ENCODE results near the gene SGK1.

Gene SGK1

DNA sequence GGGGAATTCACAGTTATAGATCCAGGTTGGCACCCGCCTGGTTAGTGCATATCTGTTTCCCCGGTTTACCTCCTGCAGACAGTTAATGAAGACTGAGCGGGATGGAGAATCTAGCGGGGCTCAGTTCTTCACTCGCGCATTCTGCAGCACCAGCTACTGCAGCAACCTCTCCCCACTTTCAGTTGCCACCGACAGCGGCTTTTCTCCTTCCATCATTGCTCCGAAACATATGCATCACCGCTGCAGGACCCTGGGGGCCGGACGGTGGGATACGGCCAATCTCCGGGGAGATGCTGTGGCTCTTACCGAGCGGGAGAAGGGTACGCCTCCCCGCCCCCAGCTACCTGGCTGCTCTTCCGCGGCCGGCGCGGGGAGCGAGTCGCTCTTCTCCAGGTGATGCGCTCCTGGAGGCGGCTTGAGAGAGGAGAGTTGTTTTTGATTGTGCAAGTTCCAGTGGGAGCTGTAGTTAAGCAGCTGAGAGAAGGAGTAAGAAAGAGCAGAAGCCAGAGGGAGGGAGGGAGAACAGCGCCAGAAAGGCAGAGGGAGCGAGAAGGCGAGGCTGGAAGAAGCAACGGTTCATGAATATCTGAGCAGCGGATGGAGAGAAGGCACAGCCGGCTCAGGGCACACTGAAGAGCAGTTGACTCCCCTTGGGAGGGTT lies at the start of gene SGK1:
Gene SGK1 (minus strand): TSS at position 642 of the 661 bp plus-strand sequence. CDS start 652 bp downstream, outside the sequence.
- in situ Hi-C loops (cut with HindIII; ENCODE audit: low sequenced_read_pairs) = no loop called here

DNA sequence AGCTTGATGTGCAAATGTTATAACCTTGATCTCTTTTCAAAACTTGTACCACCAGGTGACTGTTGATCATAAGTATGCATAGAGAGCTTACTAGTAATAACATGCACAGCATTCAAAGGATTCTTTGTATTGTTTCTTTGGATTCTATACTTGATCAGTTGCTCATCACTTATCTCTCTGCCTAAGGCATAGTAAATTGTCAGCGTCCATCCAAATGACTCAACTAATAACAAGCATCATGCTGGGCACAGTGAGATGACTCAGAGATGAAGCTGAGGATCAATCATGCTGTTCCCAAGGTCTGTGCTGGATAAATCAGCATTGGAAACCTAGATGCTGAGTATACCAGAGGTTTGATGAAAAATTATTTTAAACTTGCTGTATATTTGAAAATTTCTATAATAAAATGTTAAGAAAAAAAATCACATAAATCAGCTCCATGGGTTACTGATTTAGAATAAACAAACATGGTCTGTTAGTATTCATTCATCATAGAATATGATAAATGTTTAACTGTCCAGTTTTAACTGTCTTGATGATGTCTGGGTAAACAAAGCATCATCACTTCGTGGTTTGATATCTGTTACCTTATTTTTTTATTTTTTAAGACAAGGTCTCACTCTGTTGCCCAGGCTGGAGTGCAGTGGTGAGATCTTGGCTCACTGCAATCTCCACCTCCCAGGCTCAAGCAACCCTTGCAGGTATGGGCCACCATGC lies 45.6 kb upstream of the SGK1 start:
- in situ Hi-C loops (cut with HindIII; ENCODE audit: low sequenced_read_pairs) = no loop called here

DNA sequence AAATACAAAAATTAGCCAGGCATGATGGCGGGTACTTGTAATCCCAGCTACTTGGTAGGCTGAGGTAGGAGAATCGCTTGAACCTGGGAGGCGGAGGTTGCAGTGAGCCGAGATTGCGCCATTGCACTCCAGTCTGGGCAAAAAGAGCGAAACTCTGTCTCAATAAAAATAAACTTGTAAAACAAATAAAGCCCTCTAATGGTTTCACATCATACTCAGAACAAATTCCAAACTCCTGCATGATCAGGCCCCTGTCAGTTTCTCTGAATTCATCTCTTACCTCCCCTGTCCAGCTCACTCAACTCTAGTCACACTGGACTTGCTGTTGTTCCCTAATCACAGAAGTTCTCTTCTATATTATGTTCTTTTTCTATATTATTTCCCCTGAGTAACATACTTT lies 43.1 kb upstream of the SGK1 start:
- in situ Hi-C loops (cut with HindIII; ENCODE audit: low sequenced_read_pairs) = no loop called here

DNA sequence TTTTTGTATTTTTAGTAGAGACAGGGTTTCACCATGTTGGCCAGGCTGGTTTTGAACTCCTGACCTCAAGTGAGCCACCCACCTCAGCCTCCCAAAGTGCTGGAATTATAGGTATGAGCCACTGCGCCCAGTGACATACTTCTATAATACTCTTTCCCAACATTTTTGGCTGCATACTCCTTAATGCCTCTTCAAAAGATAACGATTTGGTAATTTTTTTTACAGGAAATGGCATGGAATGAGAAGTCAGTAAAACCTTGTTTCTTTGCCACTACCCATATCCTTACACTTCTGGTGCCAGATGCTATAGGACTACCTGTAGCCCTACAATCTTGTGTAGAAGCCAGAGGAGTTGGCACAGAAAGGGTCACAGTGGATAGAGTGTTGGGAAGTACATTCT lies 41.4 kb upstream of the SGK1 start:
- in situ Hi-C loops (cut with HindIII; ENCODE audit: low sequenced_read_pairs) = no loop called here

DNA sequence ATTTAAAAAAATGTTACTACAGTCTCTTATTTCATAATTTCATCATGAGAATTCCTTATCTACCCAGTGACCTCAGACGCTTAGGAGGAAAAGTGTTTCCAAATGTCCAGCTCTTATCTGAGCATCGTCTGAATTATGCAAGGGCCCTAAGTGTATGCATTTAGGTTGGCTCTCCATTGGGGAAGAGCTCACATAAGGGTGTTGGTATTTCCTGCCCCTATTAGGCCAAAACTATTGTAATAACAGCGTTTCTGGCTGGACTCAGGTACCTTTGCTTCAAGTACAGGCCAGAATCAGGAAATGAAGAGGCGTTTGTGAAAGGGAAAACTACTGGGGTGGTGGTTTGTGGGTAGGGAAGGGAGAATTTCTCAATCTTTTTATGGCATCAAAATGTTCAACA lies 40.4 kb upstream of the SGK1 start:
- in situ Hi-C loops (cut with HindIII; ENCODE audit: low sequenced_read_pairs) = no loop called here

DNA sequence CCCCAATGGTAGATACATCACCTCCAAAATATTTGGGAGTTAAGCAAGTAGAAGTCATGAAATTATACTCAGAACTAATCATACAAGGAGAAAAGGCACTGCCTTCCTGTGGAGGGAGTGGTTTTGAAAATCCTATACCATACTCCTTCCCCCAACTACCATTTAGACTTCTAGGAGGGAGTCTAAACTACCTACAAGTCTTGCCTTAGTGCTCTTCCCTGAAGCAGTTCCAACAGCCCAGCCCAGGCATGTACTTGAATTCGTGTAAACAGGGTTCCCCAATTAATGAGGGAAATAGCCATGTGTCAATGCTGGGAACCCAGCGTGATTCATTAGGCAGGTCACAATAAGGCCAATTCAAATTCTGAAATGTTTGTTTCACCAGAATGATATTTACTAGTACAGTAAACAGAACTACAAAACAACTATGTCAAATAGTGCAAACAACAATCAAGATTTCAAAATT lies 39.1 kb upstream of the SGK1 start:
- in situ Hi-C loops (cut with HindIII; ENCODE audit: low sequenced_read_pairs) = no loop called here

DNA sequence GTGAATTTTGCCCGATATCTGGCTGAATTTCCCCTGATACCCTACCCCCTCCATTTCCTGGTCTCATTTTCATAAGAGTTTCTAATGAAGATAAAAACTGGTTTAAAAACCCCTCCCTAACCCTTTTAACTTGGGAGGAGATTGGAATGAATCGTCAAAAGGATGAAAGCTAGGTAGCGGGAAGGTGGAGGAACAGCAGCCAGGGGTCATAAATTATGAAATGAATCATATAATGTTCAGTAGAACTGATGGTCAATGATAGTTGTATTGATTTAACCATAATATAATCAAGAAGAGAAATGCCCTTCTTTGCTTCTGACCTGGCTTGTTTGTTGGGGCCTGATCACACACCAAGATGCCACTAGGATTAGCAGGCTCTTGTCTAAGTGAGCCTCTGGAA lies 38.5 kb upstream of the SGK1 start:
- in situ Hi-C loops (cut with HindIII; ENCODE audit: low sequenced_read_pairs) = no loop called here

DNA sequence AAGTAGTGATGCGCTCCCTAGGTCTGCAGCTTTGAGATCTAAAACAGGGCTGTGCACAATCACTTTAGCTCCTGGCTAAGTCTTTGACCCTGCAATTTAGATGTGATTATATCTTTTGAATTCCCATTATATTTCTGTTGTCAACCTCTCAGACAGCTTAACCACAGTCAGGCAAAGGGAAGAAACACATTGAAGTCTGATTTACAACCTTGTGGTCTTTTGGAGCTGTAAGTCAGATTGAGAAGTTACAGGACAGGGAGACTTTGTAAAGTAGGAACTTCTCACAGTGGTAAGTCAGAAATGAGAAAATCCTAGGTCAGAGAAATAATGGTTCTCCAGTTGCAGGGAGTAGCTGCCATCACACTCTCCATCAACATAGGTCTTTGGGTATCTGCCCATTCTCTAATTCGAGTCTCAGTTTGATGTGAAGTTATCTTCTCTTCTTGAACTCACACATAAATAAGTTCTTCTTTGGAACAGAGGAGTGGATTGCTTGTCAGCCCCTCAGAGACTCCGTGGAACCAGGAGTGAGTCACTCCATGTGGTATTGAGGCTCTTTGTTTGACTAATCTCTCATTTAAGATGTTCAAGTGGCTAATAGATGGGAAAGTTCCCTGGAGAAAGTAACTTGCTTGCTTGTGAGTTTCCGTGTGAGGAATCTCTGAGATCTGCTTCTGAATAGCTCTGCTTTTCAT lies 35.0 kb upstream of the SGK1 start:
- in situ Hi-C loops (cut with HindIII; ENCODE audit: low sequenced_read_pairs) = no loop called here

DNA sequence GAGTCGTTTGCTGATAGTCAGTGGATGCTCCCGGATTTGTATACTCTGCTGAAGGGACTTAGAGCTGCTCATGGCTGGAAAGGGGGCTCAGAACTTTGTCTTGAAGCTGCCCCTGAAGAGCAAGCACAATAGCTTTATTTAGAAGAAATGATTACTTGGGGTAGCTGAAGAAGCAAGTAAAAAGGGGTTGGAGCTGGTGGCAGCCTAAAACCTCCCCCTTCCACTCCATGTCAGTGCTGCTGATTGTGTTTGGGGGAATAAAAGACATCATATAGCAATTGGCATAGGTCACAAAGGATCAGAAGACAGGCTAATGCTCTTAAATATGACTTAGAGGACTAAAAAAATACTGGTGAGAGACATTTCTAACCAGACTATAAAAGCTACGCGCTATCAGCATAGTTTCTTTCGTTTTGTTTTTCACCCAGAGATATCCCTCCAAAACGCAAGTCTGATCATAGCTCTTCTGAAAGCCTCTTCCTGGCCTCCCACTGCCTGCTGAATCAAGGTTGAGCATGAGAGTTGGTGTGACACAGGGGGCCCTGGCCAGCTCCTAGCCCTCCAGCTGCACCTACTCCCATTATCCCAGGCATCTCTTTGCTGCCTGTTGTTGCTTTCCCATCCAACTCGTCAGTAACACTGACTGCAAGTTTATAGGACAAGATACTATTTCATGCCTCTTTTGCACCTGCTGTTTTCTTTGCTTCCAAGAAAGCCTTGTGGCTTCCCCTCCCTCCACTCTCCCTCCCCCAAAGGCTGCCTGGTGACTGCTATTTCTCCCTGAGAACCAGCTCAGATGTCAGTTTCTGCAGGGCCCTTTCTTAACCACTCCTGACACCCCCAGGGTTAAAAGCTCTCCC lies 33.9 kb upstream of the SGK1 start:
- in situ Hi-C loops (cut with HindIII; ENCODE audit: low sequenced_read_pairs) = no loop called here

DNA sequence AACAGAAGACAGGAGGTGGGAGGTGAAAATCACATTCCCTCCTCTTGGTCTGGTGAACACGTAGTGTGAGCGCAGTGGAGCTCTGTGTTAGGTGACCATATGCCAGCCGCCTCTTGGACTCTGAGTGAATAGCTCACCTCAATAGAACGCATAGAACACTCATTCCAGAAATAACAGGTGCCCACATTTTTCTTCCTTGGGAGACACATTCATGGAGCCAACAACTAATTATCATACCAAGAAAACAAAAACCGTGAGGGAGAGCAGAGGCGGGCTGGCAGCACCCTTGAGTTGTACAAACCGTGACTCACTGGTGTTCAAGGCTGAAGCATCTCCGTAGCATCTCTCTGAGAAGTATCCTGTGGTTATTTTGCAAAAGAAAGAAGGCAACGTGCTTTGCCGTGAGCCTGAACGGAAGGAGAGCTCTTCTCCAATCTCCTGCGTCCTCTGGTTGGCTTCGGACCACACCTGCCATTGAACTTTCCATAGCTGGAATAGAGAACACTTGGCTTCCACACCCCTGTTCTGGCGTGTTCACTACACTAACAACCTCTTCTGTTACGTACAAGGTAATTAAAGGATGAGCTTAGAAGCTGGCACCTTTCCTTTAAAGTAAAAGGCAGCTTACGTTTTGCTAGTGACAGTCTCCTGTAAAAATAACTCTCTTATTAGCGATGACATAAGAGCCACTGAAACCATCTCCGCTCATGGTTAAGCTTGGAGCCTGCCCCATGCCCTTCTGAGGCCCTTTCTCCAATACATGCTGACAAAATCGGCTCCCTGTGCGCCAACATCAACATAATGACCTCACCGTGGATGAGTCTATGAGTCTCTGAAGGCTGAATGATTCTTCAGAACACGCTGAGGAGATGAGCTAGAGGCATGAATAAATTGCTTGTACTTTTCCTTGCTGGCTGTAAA lies 30.2 kb upstream of the SGK1 start:
- in situ Hi-C loops (cut with HindIII; ENCODE audit: low sequenced_read_pairs) = no loop called here

DNA sequence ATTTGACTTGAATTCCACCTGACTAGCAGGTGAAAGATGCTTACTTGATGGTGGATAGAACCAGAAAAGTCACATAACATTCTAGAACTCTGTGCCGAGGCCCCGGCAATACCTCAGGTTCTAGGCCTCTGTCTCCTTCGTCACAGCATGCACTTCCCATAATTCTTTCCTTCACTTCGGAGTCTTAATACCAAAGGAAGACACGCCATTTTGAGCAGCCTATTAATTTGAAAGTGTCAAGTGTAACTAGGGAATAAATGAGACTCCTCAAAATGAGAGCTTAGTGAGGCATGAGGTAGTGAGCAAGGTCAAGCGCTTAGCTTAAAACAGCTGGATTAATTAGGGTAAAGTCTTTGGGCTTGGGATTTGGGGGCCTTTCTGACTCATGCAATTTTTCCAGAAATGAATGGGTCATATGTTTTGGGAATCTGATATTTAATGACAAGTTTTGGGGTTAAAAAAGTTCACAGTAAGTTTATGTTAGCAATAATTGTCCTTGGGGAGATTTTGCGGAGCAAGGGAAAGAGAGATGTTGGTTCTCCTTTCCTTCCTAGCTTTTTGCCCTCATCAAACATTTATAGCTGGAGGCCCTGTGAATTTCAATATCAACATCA lies 29.1 kb upstream of the SGK1 start:
- in situ Hi-C loops (cut with HindIII; ENCODE audit: low sequenced_read_pairs) = no loop called here

DNA sequence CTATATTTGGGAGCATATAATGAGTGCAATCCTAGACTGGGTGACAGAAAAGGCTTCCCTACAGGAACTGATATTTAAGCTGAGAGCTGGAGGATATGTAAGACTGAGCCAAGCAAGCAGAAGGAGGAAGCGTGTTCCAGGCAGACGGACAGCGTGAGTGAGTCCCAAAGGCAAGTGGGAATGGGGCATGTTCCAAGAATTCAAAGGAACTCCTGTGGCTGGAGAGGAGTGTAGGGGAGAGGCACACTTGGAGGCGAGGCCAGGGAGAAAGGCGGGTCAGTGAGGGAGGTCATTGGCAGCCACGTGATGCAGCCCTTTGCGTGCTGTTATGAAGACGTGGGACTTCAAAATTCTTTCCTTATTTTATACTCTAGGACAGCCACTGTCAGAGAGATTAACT lies 27.9 kb upstream of the SGK1 start:
- in situ Hi-C loops (cut with HindIII; ENCODE audit: low sequenced_read_pairs) = no loop called here

DNA sequence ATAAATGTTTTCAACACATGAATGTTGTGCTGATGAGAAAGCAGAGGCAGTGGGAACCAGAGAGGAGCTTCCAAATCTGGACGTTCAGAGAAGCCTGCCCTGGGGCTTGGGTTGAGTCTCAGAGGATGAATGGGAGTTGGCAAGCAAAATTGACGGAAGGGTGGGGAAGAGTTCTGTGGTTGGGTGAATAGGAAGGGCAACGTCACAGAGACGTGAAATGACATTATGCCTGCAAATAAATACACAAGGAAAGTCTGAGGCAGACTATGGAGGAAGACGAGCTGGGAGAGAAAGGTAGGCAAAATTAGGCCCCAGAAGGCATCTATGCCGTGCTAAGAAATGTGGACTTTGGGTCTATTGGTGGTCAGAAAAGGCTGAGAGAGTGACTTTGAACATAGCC lies 25.2 kb upstream of the SGK1 start:
- in situ Hi-C loops (cut with HindIII; ENCODE audit: low sequenced_read_pairs) = no loop called here

DNA sequence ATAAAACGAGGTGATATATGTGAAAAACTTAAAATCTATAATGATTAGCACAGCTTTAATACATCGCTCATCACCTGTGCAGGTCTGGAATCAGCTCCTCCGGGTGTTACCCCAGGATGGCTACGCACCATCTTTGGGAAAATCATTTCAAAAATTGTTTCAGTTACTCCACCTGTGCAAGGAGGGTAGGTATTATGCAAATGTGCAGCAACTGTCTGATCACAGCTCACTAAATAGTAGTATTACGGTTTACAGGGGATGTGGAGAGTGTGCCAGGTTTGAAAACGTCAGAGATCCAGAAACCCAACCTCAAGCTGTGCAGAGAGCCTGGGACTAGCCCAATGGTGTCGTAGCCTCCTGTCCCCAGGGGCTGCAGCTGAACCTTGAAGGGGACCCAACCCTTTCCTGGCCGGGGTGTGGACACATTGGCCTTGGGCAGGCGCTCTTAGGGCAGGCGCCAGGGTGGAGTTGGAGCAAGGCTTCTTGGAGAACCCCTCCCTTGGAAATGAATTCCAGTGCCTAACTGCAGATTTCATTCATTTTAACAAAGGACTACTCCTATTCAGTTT lies 24.2 kb upstream of the SGK1 start:
- in situ Hi-C loops (cut with HindIII; ENCODE audit: low sequenced_read_pairs) = no loop called here

DNA sequence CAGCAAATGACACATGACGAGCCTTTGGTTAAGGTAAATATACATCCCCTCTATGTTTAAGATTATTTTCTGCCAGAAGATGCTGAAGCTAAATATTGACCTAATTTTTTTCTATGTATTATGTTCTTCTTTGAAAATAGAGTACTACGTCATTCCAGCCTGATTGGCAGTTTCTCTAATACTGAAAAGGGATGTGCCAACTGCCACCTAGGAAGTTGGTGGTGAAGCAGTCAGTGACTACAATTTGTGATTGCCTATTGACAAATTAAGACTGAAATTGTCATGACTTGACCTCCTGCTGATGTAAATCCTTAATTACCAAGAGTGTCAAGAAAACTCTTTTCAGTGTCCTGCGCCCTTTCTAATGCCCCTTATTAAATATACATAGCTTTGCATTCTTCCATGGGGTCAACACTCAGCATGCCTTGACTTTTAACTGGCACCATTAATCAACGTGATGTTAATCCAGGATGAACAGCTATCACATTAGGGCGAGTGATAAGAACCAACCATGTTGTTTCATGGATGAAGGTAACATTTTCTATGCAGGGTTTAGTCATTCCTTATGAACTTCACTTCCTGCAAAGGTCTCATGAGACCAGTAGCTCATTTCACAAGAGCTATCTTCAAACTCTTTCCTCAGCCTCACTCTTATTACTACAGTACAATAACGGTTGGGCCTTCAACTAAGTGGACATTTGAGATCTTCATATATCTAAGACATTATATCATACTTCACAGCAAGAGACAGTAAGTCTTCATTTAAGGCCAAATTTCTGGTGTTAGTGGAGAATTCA lies 22.5 kb upstream of the SGK1 start:
- in situ Hi-C loops (cut with HindIII; ENCODE audit: low sequenced_read_pairs) = no loop called here

DNA sequence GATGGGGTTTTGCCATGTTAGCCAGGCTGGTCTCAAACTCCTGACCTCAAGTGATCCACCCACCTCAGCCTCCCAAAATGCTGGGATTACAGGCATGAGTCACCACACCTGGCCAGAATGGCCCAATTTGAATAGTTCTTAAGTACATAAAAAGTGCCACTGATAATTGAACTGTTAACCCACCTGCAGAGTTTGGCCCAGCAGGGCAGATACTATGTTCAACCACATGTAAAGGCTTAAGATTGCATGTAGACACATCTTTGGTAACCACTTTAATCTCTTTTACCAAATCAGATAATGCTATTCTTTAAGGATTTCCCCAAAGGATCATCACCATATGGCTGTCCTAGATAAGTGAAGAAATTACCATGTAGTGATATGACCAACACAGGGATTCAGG lies 21.3 kb upstream of the SGK1 start:
- in situ Hi-C loops (cut with HindIII; ENCODE audit: low sequenced_read_pairs) = no loop called here

DNA sequence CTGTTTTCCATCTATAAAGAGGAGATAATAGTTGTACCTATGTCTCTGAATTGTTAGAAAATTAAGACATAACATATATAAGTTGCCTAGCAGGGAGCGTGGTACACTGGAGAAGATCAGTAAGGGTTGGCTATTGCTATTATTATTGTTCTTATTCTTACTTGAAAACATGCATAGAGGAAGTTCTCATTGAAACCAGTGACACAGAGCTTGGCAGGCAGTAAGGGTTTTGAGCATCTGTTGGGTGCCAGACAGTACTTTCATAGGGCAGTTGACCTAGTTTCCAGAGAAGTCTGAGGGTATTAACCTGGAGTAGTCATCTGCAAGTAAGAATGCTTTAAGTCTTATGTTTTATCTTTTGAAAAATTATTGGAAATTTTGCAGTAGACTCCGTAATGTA lies 13.3 kb upstream of the SGK1 start:
- in situ Hi-C loops (cut with HindIII; ENCODE audit: low sequenced_read_pairs) = no loop called here

DNA sequence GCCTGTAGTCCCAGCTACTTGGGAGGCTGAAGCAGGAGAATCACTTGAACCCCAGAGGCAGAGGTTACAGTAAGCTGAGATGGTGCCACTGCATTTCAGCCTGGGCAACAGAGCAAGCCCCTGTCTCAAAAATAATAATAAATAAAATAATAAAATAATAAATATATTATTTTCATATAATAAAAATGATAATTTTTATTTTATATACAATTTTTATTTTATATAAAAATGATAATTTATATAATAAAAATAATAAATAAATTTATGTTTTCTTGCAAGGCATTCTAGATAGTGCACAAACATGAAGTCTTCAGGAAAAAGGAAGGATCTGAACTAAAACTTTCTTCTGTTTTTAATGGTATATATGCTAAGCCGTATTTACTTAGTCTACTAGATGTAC lies 12.6 kb upstream of the SGK1 start:
- in situ Hi-C loops (cut with HindIII; ENCODE audit: low sequenced_read_pairs) = no loop called here

DNA sequence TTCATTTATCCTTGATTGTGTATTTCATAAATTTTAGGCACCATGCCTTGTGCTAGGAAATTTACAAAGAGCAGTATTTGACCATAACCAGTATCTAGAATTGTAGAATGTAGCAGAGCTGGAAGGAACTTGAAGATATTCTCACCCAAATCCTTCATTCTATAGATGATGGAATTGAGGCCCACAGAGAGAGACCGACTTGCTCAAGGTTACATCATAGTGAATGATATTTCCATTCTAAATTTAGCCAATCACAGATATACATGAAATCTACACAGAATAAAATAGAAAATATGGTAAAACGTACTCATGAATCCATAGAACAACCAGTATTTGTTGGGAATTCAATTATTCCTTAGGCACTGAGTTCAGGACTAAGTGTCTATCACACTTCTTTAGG lies 10.9 kb upstream of the SGK1 start:
- in situ Hi-C loops (cut with HindIII; ENCODE audit: low sequenced_read_pairs) = no loop called here
